ENCODE measurements around the gene YARS1.

- TF ChIP-seq POLR2A (IDR thresholded peaks at IDR 0.05; ENCODE audit: insufficient read depth in 1 of 2, low read depth in 2 of 2, low read length in 2 of 2) (0 out of 4 replicates have a peak, but pooled peaks of 1 of the 2 experiments have one; percentile 21), PRDM10 (CRISPR knock-in tag; IDR thresholded peaks at IDR 0.05; ENCODE audit: low read depth) (no peak), ZNF253 (CRISPR knock-in tag; IDR thresholded peaks at IDR 0.05; ENCODE audit: borderline replicate concordance) (no peak), MYNN (CRISPR knock-in tag; IDR thresholded peaks at IDR 0.05; ENCODE audit: low read depth) (no peak), KDM4B (CRISPR knock-in tag; IDR thresholded peaks at IDR 0.05) (no peak), BHLHE40 (IDR thresholded peaks at IDR 0.05; ENCODE audit: low read length) (no peak), PHF21A (CRISPR knock-in tag; IDR thresholded peaks at IDR 0.05) (no peak), ZZZ3 (CRISPR knock-in tag; IDR thresholded peaks at IDR 0.05; ENCODE audit: borderline replicate concordance) (no peak), ZNF747 (CRISPR knock-in tag; IDR thresholded peaks at IDR 0.05; ENCODE audit: borderline replicate concordance) (no peak), MXI1 (IDR thresholded peaks at IDR 0.05; ENCODE audit: borderline replicate concordance, low read depth, low read length) (no peak)
- TF ChIP-seq, protein P1, sequence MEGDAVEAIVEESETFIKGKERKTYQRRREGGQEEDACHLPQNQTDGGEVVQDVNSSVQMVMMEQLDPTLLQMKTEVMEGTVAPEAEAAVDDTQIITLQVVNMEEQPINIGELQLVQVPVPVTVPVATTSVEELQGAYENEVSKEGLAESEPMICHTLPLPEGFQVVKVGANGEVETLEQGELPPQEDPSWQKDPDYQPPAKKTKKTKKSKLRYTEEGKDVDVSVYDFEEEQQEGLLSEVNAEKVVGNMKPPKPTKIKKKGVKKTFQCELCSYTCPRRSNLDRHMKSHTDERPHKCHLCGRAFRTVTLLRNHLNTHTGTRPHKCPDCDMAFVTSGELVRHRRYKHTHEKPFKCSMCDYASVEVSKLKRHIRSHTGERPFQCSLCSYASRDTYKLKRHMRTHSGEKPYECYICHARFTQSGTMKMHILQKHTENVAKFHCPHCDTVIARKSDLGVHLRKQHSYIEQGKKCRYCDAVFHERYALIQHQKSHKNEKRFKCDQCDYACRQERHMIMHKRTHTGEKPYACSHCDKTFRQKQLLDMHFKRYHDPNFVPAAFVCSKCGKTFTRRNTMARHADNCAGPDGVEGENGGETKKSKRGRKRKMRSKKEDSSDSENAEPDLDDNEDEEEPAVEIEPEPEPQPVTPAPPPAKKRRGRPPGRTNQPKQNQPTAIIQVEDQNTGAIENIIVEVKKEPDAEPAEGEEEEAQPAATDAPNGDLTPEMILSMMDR (CRISPR knock-in tag; IDR thresholded peaks at IDR 0.05), result no peak
- TF ChIP-seq, protein P2, sequence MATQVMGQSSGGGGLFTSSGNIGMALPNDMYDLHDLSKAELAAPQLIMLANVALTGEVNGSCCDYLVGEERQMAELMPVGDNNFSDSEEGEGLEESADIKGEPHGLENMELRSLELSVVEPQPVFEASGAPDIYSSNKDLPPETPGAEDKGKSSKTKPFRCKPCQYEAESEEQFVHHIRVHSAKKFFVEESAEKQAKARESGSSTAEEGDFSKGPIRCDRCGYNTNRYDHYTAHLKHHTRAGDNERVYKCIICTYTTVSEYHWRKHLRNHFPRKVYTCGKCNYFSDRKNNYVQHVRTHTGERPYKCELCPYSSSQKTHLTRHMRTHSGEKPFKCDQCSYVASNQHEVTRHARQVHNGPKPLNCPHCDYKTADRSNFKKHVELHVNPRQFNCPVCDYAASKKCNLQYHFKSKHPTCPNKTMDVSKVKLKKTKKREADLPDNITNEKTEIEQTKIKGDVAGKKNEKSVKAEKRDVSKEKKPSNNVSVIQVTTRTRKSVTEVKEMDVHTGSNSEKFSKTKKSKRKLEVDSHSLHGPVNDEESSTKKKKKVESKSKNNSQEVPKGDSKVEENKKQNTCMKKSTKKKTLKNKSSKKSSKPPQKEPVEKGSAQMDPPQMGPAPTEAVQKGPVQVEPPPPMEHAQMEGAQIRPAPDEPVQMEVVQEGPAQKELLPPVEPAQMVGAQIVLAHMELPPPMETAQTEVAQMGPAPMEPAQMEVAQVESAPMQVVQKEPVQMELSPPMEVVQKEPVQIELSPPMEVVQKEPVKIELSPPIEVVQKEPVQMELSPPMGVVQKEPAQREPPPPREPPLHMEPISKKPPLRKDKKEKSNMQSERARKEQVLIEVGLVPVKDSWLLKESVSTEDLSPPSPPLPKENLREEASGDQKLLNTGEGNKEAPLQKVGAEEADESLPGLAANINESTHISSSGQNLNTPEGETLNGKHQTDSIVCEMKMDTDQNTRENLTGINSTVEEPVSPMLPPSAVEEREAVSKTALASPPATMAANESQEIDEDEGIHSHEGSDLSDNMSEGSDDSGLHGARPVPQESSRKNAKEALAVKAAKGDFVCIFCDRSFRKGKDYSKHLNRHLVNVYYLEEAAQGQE (IDR thresholded peaks at IDR 0.05; ENCODE audit: borderline replicate concordance in 1 of 2, low read depth in 1 of 2, low read length in 2 of 2), result no peak
These were observed 74.2 kb downstream of the YARS1 start for GRCh38 chr1:32742956-32743355.

Data from HepG2 (cell line).